Spleen (tissue), 11 donors: ENCODE results near the gene ALKBH8. TPM values are rescaled to one million over a fixed set of nuclear protein-coding genes. Genes with fewer than 3 reads are reported as not detected.

Experiments used
- DNase-seq: peaks from one replicate; pipeline ENCODE4 v3.0.0-alpha.2; 2020
- H3K27ac ChIP-seq, 8 donors: fragments of 200-600 bp; sonication (generic) in 7 of 8; 1 replicate in 4 of 8; 2 replicates in 4 of 8; pipeline versions ENCODE4 v1.5.0 to v1.8.0; 2016 to 2021; ENCODE audit warnings: inconsistent platforms in 4 of 8, mild to moderate bottlenecking in 4 of 8, moderate library complexity in 1 of 8
- H3K27me3 ChIP-seq, 7 donors: fragments of 200-600 bp; sonication (generic) in 6 of 7; replicated peaks in 1 of 7; 1 replicate in 4 of 7; 2 replicates in 3 of 7; pipeline versions ENCODE4 v1.5.0 to v1.8.0; 2016 to 2021; ENCODE audit warnings: inconsistent platforms in 3 of 7, mild to moderate bottlenecking in 1 of 7
- H3K36me3 ChIP-seq, 6 donors: fragments of 200-600 bp; sonication (generic) in 5 of 6; 1 replicate in 4 of 6; 2 replicates in 2 of 6; pipeline versions ENCODE4 v1.5.0 to v1.8.0; 2016 to 2021; ENCODE audit warnings: inconsistent platforms in 2 of 6
- H3K4me1 ChIP-seq, 6 donors: fragments of 200-600 bp; sonication (generic) in 5 of 6; 1 replicate in 3 of 6; 2 replicates in 3 of 6; pipeline versions ENCODE4 v1.5.0 to v1.8.0; 2016 to 2021; ENCODE audit warnings: inconsistent platforms in 3 of 6
- H3K4me3 ChIP-seq, 8 donors: fragments of 200-600 bp; sonication (generic) in 7 of 8; 1 replicate in 4 of 8; 2 replicates in 4 of 8; pipeline versions ENCODE4 v1.5.0 to v1.8.0; 2016 to 2021; ENCODE audit warnings: inconsistent platforms in 4 of 8, mild to moderate bottlenecking in 4 of 8, moderate library complexity in 2 of 8
- H3K9me3 ChIP-seq, 8 donors: fragments of 200-600 bp; sonication (generic) in 7 of 8; 1 replicate in 4 of 8; 2 replicates in 4 of 8; pipeline versions ENCODE4 v1.5.0 to v1.8.0; 2016 to 2021; ENCODE audit warnings: inconsistent platforms in 4 of 8
- CTCF ChIP-seq, 11 experiments: fragments of 200-600 bp in 7 of 11; fragments of 450-650 bp in 4 of 11; sonication (generic) in 4 of 11; IDR thresholded peaks in 8 of 11; conservative IDR thresholded peaks in 3 of 11; 1 replicate in 7 of 11; 2 replicates in 4 of 11; pipeline versions ENCODE4 v1.4.0 to v1.8.0; 2016 to 2021; ENCODE audit warnings: antibody characterized with exemption in 11 of 11, inconsistent platforms in 4 of 11, mild to moderate bottlenecking in 1 of 11
- POLR2A ChIP-seq, 3 donors: fragments of 450-650 bp; IDR thresholded peaks; one replicate each; pipeline ENCODE4 v1.5.1; 2017; ENCODE audit warnings: antibody characterized with exemption in 3 of 3, mild to moderate bottlenecking in 1 of 3
- POLR2AphosphoS5 ChIP-seq, 3 donors: sonication (generic); formaldehyde crosslinking; IDR thresholded peaks; one replicate each; pipeline ENCODE4 v1.5.1; 2017; ENCODE audit warnings: antibody characterized with exemption in 3 of 3
- WGBS, 5 donors: extraction: QIAGEN DNeasy Blood & Tissue Kit in 3 of 5; methylation state at CpG; one replicate each; pipeline versions ENCODE4 v1.1.5 to v1.1.7; 2013 to 2018; 5-methylcytosine and 5-hydroxymethylcytosine counted together
- intact Hi-C: fragments of 100-400 bp; cut with DNase I; formaldehyde crosslinking; loops from one replicate; pipeline ENCODE4 v1.15.0; 2023; ENCODE audit warnings: low total_unique reads
- polyA plus RNA-seq, 3 donors: library from polyadenylated mRNA; stranded (reverse); fragments of 200-250 nt; gene quantifications; one replicate each; pipeline ENCODE4 v1.2.1, GENCODE V29; 2013
- total RNA-seq, 7 donors: library from RNA; depleted of rRNA in 3 of 7; stranded (reverse); fragments of >200 nt in 3 of 7; fragmentation: NEBNext Ultra II Directional in 4 of 7; extraction: Animal tissue kit (Norgen Biotek cat#: 25700) in 4 of 7; gene quantifications; one replicate each; pipeline versions ENCODE4 v1.1.0 to v1.2.1, GENCODE V29; 2016 to 2021
- donor health status: healthy with polysubstance abuse.
- donor health status: DM: no; HTN: no; CAD: no; lungs with moderate emphysema.
- donor health status: DM: no; HTN: no; CAD: no.
- donor health status: Bipolar disorder and iron deficiency.
- donor health status: healthy.
- donor health status: DM: no; HTN: no; CAD: no.
- donor health status: DM: yes; HTN: yes; CAD: no.

Gene ALKBH8
- total and polyA plus RNA-seq, 10 donors, result 4.0 to 10.6 (median 9.1) TPM

GRCh38 chr11:107496011-107496410, 69.5 kb downstream of the ALKBH8 start:
- Histone ChIP-seq H3K4me3 (no peak overlapping the region), H3K27me3 (no peaks in the 10 kb centered on the region), H3K9me3 (no peaks in the 10 kb centered on the region), H3K4me1 (no peaks in the 10 kb centered on the region), H3K36me3 (peaks cover 0 to 4% (median 0%) of the 10 kb centered on the region in 6 donors), H3K27ac (no peak overlapping the region)
- no peak for DNase-seq
- 77 to 84% (median 81%) methylated on average over 4 of the region's 4 CpGs for WGBS, 5 donors
- TF ChIP-seq POLR2AphosphoS5 (IDR thresholded peaks at IDR 0.05), result no peak
- no peak for TF ChIP-seq POLR2A (IDR thresholded peaks at IDR 0.05)
- TF ChIP-seq CTCF (IDR thresholded peaks at IDR 0.05 in 8 of 11, conservative IDR thresholded peaks at IDR 0.05 in 3 of 11), result no peak
- intact Hi-C loops, result no loop called here

GRCh38 chr11:107494055-107494454, 71.5 kb downstream of the ALKBH8 start:
- no peak for DNase-seq
- WGBS, 5 donors, result 60 to 96% (median 79%) methylated on average over 1 of the region's 1 CpG
- intact Hi-C loops, result no loop called here

GRCh38 chr11:107493117-107493516, 72.4 kb downstream of the ALKBH8 start:
- intact Hi-C loops, result no loop called here
- H3K4me1 ChIP-seq, result no peaks in the 10 kb centered on the region
- no peaks in the 10 kb centered on the region for H3K9me3 ChIP-seq
- WGBS, 5 donors, result 90 to 97% (median 91%) methylated on average over 1 of the region's 1 CpG
- no peak overlapping the region for H3K4me3 ChIP-seq
- H3K27me3 ChIP-seq, result no peaks in the 10 kb centered on the region
- H3K27ac ChIP-seq, result no peak overlapping the region
- TF ChIP-seq POLR2A (IDR thresholded peaks at IDR 0.05), result no peak
- no peak for TF ChIP-seq CTCF (IDR thresholded peaks at IDR 0.05 in 8 of 11, conservative IDR thresholded peaks at IDR 0.05 in 3 of 11)
- TF ChIP-seq POLR2AphosphoS5 (IDR thresholded peaks at IDR 0.05), result no peak
- DNase-seq, result no peak
- H3K36me3 ChIP-seq, result no peaks in the 10 kb centered on the region

More at GRCh38 chr11:107494055-107494454, 71.5 kb downstream of the ALKBH8 start:
- no peaks in the 10 kb centered on the region for H3K9me3 ChIP-seq
- H3K4me3 ChIP-seq, result no peak overlapping the region
- TF ChIP-seq POLR2AphosphoS5 (IDR thresholded peaks at IDR 0.05), result no peak
- TF ChIP-seq POLR2A (IDR thresholded peaks at IDR 0.05), result no peak
- no peak for TF ChIP-seq CTCF (IDR thresholded peaks at IDR 0.05 in 8 of 11, conservative IDR thresholded peaks at IDR 0.05 in 3 of 11)
- no peak overlapping the region for H3K27ac ChIP-seq
- H3K36me3 ChIP-seq, result no peaks in the 10 kb centered on the region
- H3K4me1 ChIP-seq, result no peaks in the 10 kb centered on the region
- no peaks in the 10 kb centered on the region for H3K27me3 ChIP-seq

GRCh38 chr11:107490836-107491235, 74.7 kb downstream of the ALKBH8 start:
- Histone ChIP-seq H3K36me3 (no peaks in the 10 kb centered on the region), H3K4me1 (no peaks in the 10 kb centered on the region), H3K4me3 (no peak overlapping the region), H3K27me3 (peaks cover 0 to 4% (median 0%) of the 10 kb centered on the region in 7 donors), H3K9me3 (no peaks in the 10 kb centered on the region), H3K27ac (no peak overlapping the region)
- DNase-seq, result no peak
- 82 to 95% (median 89%) methylated on average over 2 of the region's 2 CpGs for WGBS, 5 donors
- TF ChIP-seq POLR2AphosphoS5 (IDR thresholded peaks at IDR 0.05), result no peak
- no peak for TF ChIP-seq CTCF (IDR thresholded peaks at IDR 0.05 in 8 of 11, conservative IDR thresholded peaks at IDR 0.05 in 3 of 11)
- no peak for TF ChIP-seq POLR2A (IDR thresholded peaks at IDR 0.05)
- intact Hi-C loops, result no loop called here
